ENCODE data around the gene CENPH. TPM values are rescaled to one million over a fixed set of nuclear protein-coding genes. Genes with fewer than 3 reads are reported as not detected.
"Not testable (repeated sequence)": the region's sequence is repeated elsewhere in the genome, so short reads cannot be mapped to it uniquely, and the experiment has no call there.

The CENPH gene
- polyA plus RNA-seq, 1 donor from 2014 or later: 9.7 TPM

DNA sequence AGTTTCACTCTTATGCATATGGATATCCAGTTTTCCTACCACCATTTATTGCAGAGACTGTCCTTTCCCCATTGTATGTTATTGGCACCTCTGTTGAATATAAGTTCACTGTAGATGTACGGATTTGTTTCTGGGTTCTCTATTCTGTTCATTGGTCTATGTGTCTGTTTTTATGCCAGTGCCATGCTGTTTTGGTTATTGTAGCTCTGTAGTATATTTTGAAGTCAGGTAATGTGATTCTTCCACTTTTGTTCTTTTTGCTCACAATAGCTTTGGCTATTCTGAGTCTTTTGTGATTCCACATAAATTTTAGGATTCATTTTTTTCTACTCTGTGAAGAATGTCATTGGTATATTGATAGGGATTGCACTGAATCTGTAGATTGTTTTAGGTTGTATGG, 48.6 kb upstream of the CENPH start:
- no peak overlapping the region for H3K4me3 ChIP-seq (ENCODE audit: low read length)
- no peaks in the 10 kb centered on the region for H3K79me2 ChIP-seq (replicated peaks; ENCODE audit: insufficient read depth, low read length)
- H3K9me2 ChIP-seq (ENCODE audit: insufficient read depth, low read length): no peaks in the 10 kb centered on the region
- no peak overlapping the region for H2AFZ ChIP-seq (ENCODE audit: low read depth, low read length)
- TF ChIP-seq POLR2AphosphoS5 (IDR thresholded peaks at IDR 0.05) (no peak), EZH2 (IDR thresholded peaks at IDR 0.05; ENCODE audit: borderline replicate concordance, insufficient read depth, low read length, poor library complexity, severe bottlenecking) (no peak), MXI1 (conservative IDR thresholded peaks at IDR 0.05; ENCODE audit: poor library complexity, severe bottlenecking) (no peak), RAD21 (conservative IDR thresholded peaks at IDR 0.05) (no peak)
- no peaks in the 10 kb centered on the region for H3K27me3 ChIP-seq (ENCODE audit: insufficient read depth, low read depth, low read length)
- no peak overlapping the region for H3K4me2 ChIP-seq (ENCODE audit: low read length)
- H3K36me3 ChIP-seq (ENCODE audit: insufficient read depth, low read length): no peaks in the 10 kb centered on the region
- no peaks in the 10 kb centered on the region for H4K20me1 ChIP-seq (ENCODE audit: insufficient read depth)
- H3F3A ChIP-seq (ENCODE audit: insufficient read depth, low read length, poor library complexity, severe bottlenecking): no peaks in the 10 kb centered on the region
- H3K27ac ChIP-seq (ENCODE audit: low read length): no peak overlapping the region
- peaks cover 5% of the 10 kb centered on the region for H3K9me3 ChIP-seq (ENCODE audit: low read length)
- no peak overlapping the region for H3K9ac ChIP-seq (ENCODE audit: low read length)

DNA sequence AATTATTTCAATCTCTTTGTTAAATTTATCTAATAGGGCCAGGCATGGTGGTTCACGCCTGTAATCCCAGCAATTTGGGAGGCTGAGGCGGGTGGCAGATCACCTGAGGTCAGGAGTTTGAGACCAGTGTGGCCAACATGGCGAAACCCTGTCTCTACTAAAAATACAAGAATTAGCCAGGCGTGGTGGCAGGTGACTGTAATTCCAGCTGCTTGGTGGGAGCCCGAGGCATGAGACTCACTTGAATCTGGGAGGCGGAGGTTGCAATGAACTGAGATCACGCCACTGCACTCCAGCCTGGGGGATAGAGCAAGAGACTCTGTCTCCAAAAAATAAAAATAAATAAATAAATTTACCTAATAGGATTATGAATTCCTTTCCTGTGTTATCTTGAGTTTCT, 40.8 kb upstream of the CENPH start:
- H3K27me3 ChIP-seq (ENCODE audit: insufficient read depth, low read depth, low read length); H3K4me3 ChIP-seq (ENCODE audit: low read length); H3K79me2 ChIP-seq (replicated peaks; ENCODE audit: insufficient read depth, low read length); H3K9me2 ChIP-seq (ENCODE audit: insufficient read depth, low read length); H3K9me3 ChIP-seq (ENCODE audit: low read length); H3K27ac ChIP-seq (ENCODE audit: low read length); H3K9ac ChIP-seq (ENCODE audit: low read length); H4K20me1 ChIP-seq (ENCODE audit: insufficient read depth); H3K4me2 ChIP-seq (ENCODE audit: low read length); H2AFZ ChIP-seq (ENCODE audit: low read depth, low read length); H3K36me3 ChIP-seq (ENCODE audit: insufficient read depth, low read length); H3F3A ChIP-seq (ENCODE audit: insufficient read depth, low read length, poor library complexity, severe bottlenecking): not testable (repeated sequence)

DNA sequence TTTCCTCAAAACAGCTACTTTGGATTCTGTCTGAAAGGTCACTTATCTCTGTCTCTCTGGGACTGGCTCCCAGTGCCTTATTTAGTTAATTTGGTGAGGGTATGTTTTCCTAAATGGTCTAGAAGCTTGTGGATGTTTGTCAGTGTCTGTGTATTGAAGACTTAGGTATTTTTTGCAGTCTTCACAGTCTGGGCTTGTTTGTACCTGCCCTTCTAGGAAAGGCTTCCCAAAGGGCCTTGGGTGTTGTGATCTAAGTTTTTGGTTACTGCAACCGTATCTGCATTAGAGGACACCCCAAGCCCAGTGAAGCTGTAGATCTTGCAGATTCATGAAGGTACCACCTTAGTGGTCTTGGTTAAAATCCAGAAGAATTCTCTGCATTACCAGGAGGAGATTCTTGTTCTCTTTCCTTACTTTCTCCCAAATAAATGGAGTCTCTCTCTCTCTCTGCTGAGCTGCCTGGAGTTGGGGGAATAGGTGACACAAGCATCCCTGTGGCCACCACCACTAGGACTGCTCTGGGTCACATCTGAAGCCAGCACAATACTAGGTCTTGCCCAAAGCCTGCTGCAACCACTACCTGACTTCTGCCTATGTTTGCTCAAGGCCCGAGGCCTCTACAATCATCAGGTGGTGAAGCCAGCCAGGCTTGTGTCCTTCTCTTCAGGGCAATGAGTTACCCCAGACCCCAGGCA, 40.3 kb upstream of the CENPH start:
- no peak overlapping the region for H3K9ac ChIP-seq (ENCODE audit: low read length)
- H3K27me3 ChIP-seq (ENCODE audit: insufficient read depth, low read depth, low read length): no peaks in the 10 kb centered on the region
- H3K9me2 ChIP-seq (ENCODE audit: insufficient read depth, low read length): no peaks in the 10 kb centered on the region
- H2AFZ ChIP-seq (ENCODE audit: low read depth, low read length): no peak overlapping the region
- no peak overlapping the region for H3K4me3 ChIP-seq (ENCODE audit: low read length)
- no peaks in the 10 kb centered on the region for H3K36me3 ChIP-seq (ENCODE audit: insufficient read depth, low read length)
- no peaks in the 10 kb centered on the region for H3F3A ChIP-seq (ENCODE audit: insufficient read depth, low read length, poor library complexity, severe bottlenecking)
- TF ChIP-seq RAD21 (conservative IDR thresholded peaks at IDR 0.05): no peak
- TF ChIP-seq TAF1 (IDR thresholded peaks at IDR 0.05; ENCODE audit: low read depth): no peak
- TF ChIP-seq SMC3 (conservative IDR thresholded peaks at IDR 0.05; ENCODE audit: poor library complexity): no peak
- TF ChIP-seq, protein P1, sequence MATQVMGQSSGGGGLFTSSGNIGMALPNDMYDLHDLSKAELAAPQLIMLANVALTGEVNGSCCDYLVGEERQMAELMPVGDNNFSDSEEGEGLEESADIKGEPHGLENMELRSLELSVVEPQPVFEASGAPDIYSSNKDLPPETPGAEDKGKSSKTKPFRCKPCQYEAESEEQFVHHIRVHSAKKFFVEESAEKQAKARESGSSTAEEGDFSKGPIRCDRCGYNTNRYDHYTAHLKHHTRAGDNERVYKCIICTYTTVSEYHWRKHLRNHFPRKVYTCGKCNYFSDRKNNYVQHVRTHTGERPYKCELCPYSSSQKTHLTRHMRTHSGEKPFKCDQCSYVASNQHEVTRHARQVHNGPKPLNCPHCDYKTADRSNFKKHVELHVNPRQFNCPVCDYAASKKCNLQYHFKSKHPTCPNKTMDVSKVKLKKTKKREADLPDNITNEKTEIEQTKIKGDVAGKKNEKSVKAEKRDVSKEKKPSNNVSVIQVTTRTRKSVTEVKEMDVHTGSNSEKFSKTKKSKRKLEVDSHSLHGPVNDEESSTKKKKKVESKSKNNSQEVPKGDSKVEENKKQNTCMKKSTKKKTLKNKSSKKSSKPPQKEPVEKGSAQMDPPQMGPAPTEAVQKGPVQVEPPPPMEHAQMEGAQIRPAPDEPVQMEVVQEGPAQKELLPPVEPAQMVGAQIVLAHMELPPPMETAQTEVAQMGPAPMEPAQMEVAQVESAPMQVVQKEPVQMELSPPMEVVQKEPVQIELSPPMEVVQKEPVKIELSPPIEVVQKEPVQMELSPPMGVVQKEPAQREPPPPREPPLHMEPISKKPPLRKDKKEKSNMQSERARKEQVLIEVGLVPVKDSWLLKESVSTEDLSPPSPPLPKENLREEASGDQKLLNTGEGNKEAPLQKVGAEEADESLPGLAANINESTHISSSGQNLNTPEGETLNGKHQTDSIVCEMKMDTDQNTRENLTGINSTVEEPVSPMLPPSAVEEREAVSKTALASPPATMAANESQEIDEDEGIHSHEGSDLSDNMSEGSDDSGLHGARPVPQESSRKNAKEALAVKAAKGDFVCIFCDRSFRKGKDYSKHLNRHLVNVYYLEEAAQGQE (IDR thresholded peaks at IDR 0.05; ENCODE audit: borderline replicate concordance): no peak
- no peak for TF ChIP-seq EZH2 (IDR thresholded peaks at IDR 0.05; ENCODE audit: borderline replicate concordance, insufficient read depth, low read length, poor library complexity, severe bottlenecking)
- no peak for TF ChIP-seq MXI1 (conservative IDR thresholded peaks at IDR 0.05; ENCODE audit: poor library complexity, severe bottlenecking)
- TF ChIP-seq POLR2AphosphoS5 (IDR thresholded peaks at IDR 0.05): no peak
- no peak for TF ChIP-seq EP300 (conservative IDR thresholded peaks at IDR 0.05; ENCODE audit: poor library complexity, severe bottlenecking)
- TF ChIP-seq, protein P2, sequence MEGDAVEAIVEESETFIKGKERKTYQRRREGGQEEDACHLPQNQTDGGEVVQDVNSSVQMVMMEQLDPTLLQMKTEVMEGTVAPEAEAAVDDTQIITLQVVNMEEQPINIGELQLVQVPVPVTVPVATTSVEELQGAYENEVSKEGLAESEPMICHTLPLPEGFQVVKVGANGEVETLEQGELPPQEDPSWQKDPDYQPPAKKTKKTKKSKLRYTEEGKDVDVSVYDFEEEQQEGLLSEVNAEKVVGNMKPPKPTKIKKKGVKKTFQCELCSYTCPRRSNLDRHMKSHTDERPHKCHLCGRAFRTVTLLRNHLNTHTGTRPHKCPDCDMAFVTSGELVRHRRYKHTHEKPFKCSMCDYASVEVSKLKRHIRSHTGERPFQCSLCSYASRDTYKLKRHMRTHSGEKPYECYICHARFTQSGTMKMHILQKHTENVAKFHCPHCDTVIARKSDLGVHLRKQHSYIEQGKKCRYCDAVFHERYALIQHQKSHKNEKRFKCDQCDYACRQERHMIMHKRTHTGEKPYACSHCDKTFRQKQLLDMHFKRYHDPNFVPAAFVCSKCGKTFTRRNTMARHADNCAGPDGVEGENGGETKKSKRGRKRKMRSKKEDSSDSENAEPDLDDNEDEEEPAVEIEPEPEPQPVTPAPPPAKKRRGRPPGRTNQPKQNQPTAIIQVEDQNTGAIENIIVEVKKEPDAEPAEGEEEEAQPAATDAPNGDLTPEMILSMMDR (IDR thresholded peaks at IDR 0.05; ENCODE audit: poor library complexity, severe bottlenecking): no peak
- H4K20me1 ChIP-seq (ENCODE audit: insufficient read depth): no peaks in the 10 kb centered on the region
- H3K27ac ChIP-seq (ENCODE audit: low read length): no peak overlapping the region
- H3K79me2 ChIP-seq (replicated peaks; ENCODE audit: insufficient read depth, low read length): no peaks in the 10 kb centered on the region
- H3K9me3 ChIP-seq (ENCODE audit: low read length): no peaks in the 10 kb centered on the region
- H3K4me2 ChIP-seq (ENCODE audit: low read length): no peak overlapping the region
